HepG2 (cell line): Measurements from ENCODE around the gene LTA. TPM values are rescaled to one million over a fixed set of nuclear protein-coding genes. Genes with fewer than 3 reads are reported as not detected.

ENCODE experiments used
- AGO1 ChIP-seq: fragments of 200-400 bp; formaldehyde crosslinking; IDR thresholded peaks from 2 replicates; pipeline ENCODE4 v1.6.1; 2017; ENCODE audit warnings: mild to moderate bottlenecking, low read depth, low read length, moderate library complexity; ENCODE audit not compliant: poor library complexity, severe bottlenecking
- ARHGAP35 ChIP-seq: sonication (generic); formaldehyde crosslinking; IDR thresholded peaks from 2 replicates; pipeline ENCODE4 v1.9.0; 2022; ENCODE audit warnings: mild to moderate bottlenecking, inconsistent platforms, moderate library complexity, missing genetic modification reagents, borderline replicate concordance
- BRF2 ChIP-seq: sonication (generic); formaldehyde crosslinking; IDR thresholded peaks from 2 replicates; pipeline ENCODE4 v1.8.1; 2022; ENCODE audit warnings: mild to moderate bottlenecking, missing genetic modification reagents
- JUN ChIP-seq: sonication (generic); formaldehyde crosslinking; IDR thresholded peaks from 2 replicates; pipeline ENCODE4 v1.4.0; 2020; ENCODE audit warnings: mild to moderate bottlenecking, missing genetic modification reagents
- KLF13 ChIP-seq: sonication (generic); formaldehyde crosslinking; IDR thresholded peaks from 2 replicates; pipeline ENCODE4 v1.4.0; 2020; ENCODE audit warnings: mild to moderate bottlenecking, missing genetic modification reagents
- MAFF ChIP-seq: IDR thresholded peaks from 2 replicates; pipeline ENCODE4 v1.6.1; 2011; ENCODE audit warnings: low read depth, low read length, improper control_type of control experiment
- MED8 ChIP-seq: sonication (generic); formaldehyde crosslinking; IDR thresholded peaks from 2 replicates; pipeline ENCODE4 v1.8.1; 2023; ENCODE audit warnings: mild to moderate bottlenecking, missing genetic modification reagents; ENCODE audit not compliant: insufficient replicate concordance
- MIER3 ChIP-seq: IDR thresholded peaks from 2 replicates; pipeline ENCODE4 v1.6.1; 2016; ENCODE audit warnings: missing compliant biosample characterization, borderline replicate concordance
- NBN ChIP-seq: fragments of 450-650 bp; conservative IDR thresholded peaks from 2 replicates; pipeline ENCODE4 v1.6.1; 2017
- NFE2 ChIP-seq: sonication (generic); formaldehyde crosslinking; IDR thresholded peaks from 2 replicates; pipeline ENCODE4 v1.4.0; 2020; ENCODE audit warnings: missing genetic modification reagents
- PCBP2 ChIP-seq: fragments of 200-400 bp; formaldehyde crosslinking; optimal IDR thresholded peaks from 2 replicates; pipeline ENCODE3; 2018; ENCODE audit warnings: low read length, low read depth; ENCODE audit not compliant: poor library complexity, severe bottlenecking
- REXO4 ChIP-seq: sonication (generic); formaldehyde crosslinking; IDR thresholded peaks from 2 replicates; pipeline ENCODE4 v1.8.0; 2022; ENCODE audit warnings: missing genetic modification reagents, mild to moderate bottlenecking, borderline replicate concordance
- SRSF9 ChIP-seq: fragments of 200-400 bp; formaldehyde crosslinking; IDR thresholded peaks from 2 replicates; pipeline ENCODE4 v1.6.1; 2018; ENCODE audit warnings: borderline replicate concordance, mild to moderate bottlenecking, low read depth, low read length; ENCODE audit not compliant: insufficient read depth, poor library complexity, severe bottlenecking
- U2AF1 ChIP-seq: fragments of 200-400 bp; formaldehyde crosslinking; optimal IDR thresholded peaks from 2 replicates; pipeline ENCODE3; 2017; ENCODE audit warnings: mild to moderate bottlenecking, low read depth, low read length
- ZBTB46 ChIP-seq: sonication (generic); formaldehyde crosslinking; IDR thresholded peaks from 2 replicates; pipeline ENCODE4 v1.4.0; 2020; ENCODE audit warnings: mild to moderate bottlenecking, missing genetic modification reagents, borderline replicate concordance
- ZNF101 ChIP-seq: sonication (generic); formaldehyde crosslinking; IDR thresholded peaks from 2 replicates; pipeline ENCODE4 v1.4.0; 2020; ENCODE audit warnings: mild to moderate bottlenecking, low read depth, missing genetic modification reagents, borderline replicate concordance
- ZNF292 ChIP-seq: sonication (generic); formaldehyde crosslinking; IDR thresholded peaks from 2 replicates; pipeline ENCODE4 v1.8.1; 2022; ENCODE audit warnings: mild to moderate bottlenecking, low read depth, missing genetic modification reagents, borderline replicate concordance
- ZNF446 ChIP-seq: sonication (generic); formaldehyde crosslinking; IDR thresholded peaks from 2 replicates; pipeline ENCODE4 v1.5.0; 2020; ENCODE audit warnings: mild to moderate bottlenecking, missing genetic modification reagents
- ZNF615 ChIP-seq: sonication (generic); formaldehyde crosslinking; IDR thresholded peaks from 2 replicates; pipeline ENCODE4 v1.5.0; 2020; ENCODE audit warnings: mild to moderate bottlenecking, missing genetic modification reagents, borderline replicate concordance
- ZNF619 ChIP-seq: sonication (generic); formaldehyde crosslinking; IDR thresholded peaks from 2 replicates; pipeline ENCODE4 v1.4.0; 2020; ENCODE audit warnings: mild to moderate bottlenecking, missing genetic modification reagents
- ZNF670 ChIP-seq: sonication (generic); formaldehyde crosslinking; IDR thresholded peaks from 2 replicates; pipeline ENCODE4 v1.8.0; 2022; ENCODE audit warnings: mild to moderate bottlenecking, missing genetic modification reagents, borderline replicate concordance
- ZXDC ChIP-seq: sonication (generic); formaldehyde crosslinking; IDR thresholded peaks from 2 replicates; pipeline ENCODE4 v1.5.0; 2020; ENCODE audit warnings: mild to moderate bottlenecking, missing genetic modification reagents
- polyA plus RNA-seq, 8 experiments: library from polyadenylated mRNA; depleted of rRNA in 3 of 8; stranded (reverse) in 7 of 8; unstranded in 1 of 8; fragments of >200 nt; fragmentation: Illumina TruSeq in 4 of 8; extraction: Trizol in 4 of 8; gene quantifications; 2 replicates each; pipeline versions ENCODE4 v1.2.1 to v1.2.3, GENCODE V29; 2011 to 2016; ENCODE audit warnings: low read depth in 4 of 8, missing spikeins in 1 of 8, mixed read lengths in 1 of 8; ENCODE audit not compliant: insufficient read depth in 1 of 8
- total RNA-seq, 5 experiments: library from RNA; depleted of rRNA; stranded (reverse); fragments of >200 nt; fragmentation: Illumina TruSeq; extraction: Trizol; gene quantifications; 2 replicates each; pipeline ENCODE4 v1.2.3, GENCODE V29; 2016; ENCODE audit warnings: low read depth in 1 of 5

Gene LTA
- total and polyA plus RNA-seq, 2 of the 13 experiments (the other 11 are each of a cell fraction or from before 2014, with no cell fraction given) = 0.09 TPM; not detected in 1

- 0 out of 2 replicates have a peak, but pooled peaks have one; percentile 34 for TF ChIP-seq BRF2
- TF ChIP-seq MAFF = no peak
- peak; percentile 60 for TF ChIP-seq U2AF1
- TF ChIP-seq NFE2 (CRISPR knock-in tag) = no peak
- TF ChIP-seq ZNF101 (CRISPR knock-in tag) = no peak
- TF ChIP-seq REXO4 (CRISPR knock-in tag) = no peak
- TF ChIP-seq ZNF670 (CRISPR knock-in tag) = no peak
- no peak for TF ChIP-seq NBN
- TF ChIP-seq JUN (CRISPR knock-in tag) = no peak
- peak; percentile 65; the same call in 1 of the 2 replicates for TF ChIP-seq MIER3 (CRISPR knock-in tag)
- no peak for TF ChIP-seq PCBP2
- TF ChIP-seq ARHGAP35 (CRISPR knock-in tag) = peak; percentile 77; the same call in 1 of the 2 replicates
- TF ChIP-seq SRSF9 = no peak
- TF ChIP-seq ZBTB46 = 0 out of 2 replicates have a peak, but pooled peaks have one; percentile 73
- peak; percentile 91; the same call in 1 of the 2 replicates for TF ChIP-seq KLF13 (CRISPR knock-in tag)
- TF ChIP-seq ZXDC (CRISPR knock-in tag) = peak; percentile 95
- TF ChIP-seq MED8 (CRISPR knock-in tag) = peak; percentile 50
- no peak for TF ChIP-seq ZNF619 (CRISPR knock-in tag)
- no peak for TF ChIP-seq ZNF446 (CRISPR knock-in tag)
- TF ChIP-seq ZNF292 (CRISPR knock-in tag) = peak; percentile 29; the same call in 1 of the 2 replicates
- peak; percentile 33 for TF ChIP-seq AGO1
- no peak for TF ChIP-seq ZNF615
Measured at GRCh38 chr6:31580807-31581433, 8.8 kb downstream of the LTA start (continued).
